HG03280 (cell line): ENCODE results near the gene MERTK.
"Not testable (repeated sequence)": the region's sequence is repeated elsewhere in the genome, so short reads cannot be mapped to it uniquely, and the experiment has no call there.

Experiments
- ATAC-seq: cut with Tn5 transposase; IDR thresholded peaks from one replicate; pipeline ENCODE4 v1.9.1; 2021; ENCODE audit warnings: mild to moderate bottlenecking, moderate library complexity; ENCODE audit not compliant: unreplicated experiment

Gene MERTK

GRCh38 chr2:112065966-112066365 is 167.6 kb downstream of the MERTK start:
- ATAC-seq: no peak

GRCh38 chr2:112069794-112070193 is 171.4 kb downstream of the MERTK start:
- ATAC-seq: not testable (repeated sequence)

GRCh38 chr2:112073875-112074274 is 175.5 kb downstream of the MERTK start:
- no peak for ATAC-seq

- ATAC-seq: no peak
Observed at GRCh38 chr2:112074506-112074905, 176.1 kb downstream of the MERTK start.

- no peak for ATAC-seq
Observed at GRCh38 chr2:112075490-112076260, 177.3 kb downstream of the MERTK start.

- no peak for ATAC-seq
Observed at GRCh38 chr2:112077814-112078213, 179.4 kb downstream of the MERTK start.
